RWPE2 (cell line): ENCODE data around the gene TCF23.

ENCODE experiments used
- ATAC-seq: fragments of 200-7000 bp; cut with Tn5 transposase; 3 replicates; pipeline ENCODE4 v1.9.1; 2021; ENCODE audit warnings: low read depth
- DNase-seq: peaks from one replicate; pipeline ENCODE4 v3.0.0-alpha.2; 2020; ENCODE audit warnings: low spot score
- H3K27ac ChIP-seq: fragments of 450-650 bp; 2 replicates; pipeline ENCODE4 v1.5.1; 2017; ENCODE audit warnings: mild to moderate bottlenecking; ENCODE audit not compliant: poor library complexity, severe bottlenecking
- H3K27me3 ChIP-seq: fragments of 250-450 bp; sonication (Bioruptor Pico); 2 replicates; pipeline ENCODE4 v1.5.1; 2021; ENCODE audit warnings: mild to moderate bottlenecking, moderate library complexity; ENCODE audit not compliant: insufficient read depth, poor library complexity, severe bottlenecking
- H3K36me3 ChIP-seq: fragments of 250-450 bp; sonication (Bioruptor Pico); 2 replicates; pipeline ENCODE4 v1.5.1; 2020; ENCODE audit warnings: low read depth, mild to moderate bottlenecking, moderate library complexity
- H3K4me1 ChIP-seq: fragments of 250-450 bp; sonication (Bioruptor Pico); 2 replicates; pipeline ENCODE4 v1.5.1; 2021; ENCODE audit warnings: mild to moderate bottlenecking, moderate library complexity; ENCODE audit not compliant: insufficient read depth, poor library complexity, severe bottlenecking
- H3K4me3 ChIP-seq: fragments of 250-450 bp; sonication (Bioruptor Pico); 2 replicates; pipeline ENCODE4 v1.5.1; 2021; ENCODE audit warnings: mild to moderate bottlenecking, moderate library complexity; ENCODE audit not compliant: severe bottlenecking
- H3K9me3 ChIP-seq: fragments of 250-450 bp; sonication (Bioruptor Pico); 2 replicates; pipeline ENCODE4 v1.5.1; 2021; ENCODE audit warnings: mild to moderate bottlenecking, moderate library complexity; ENCODE audit not compliant: severe bottlenecking
- CTCF ChIP-seq: fragments of 450-650 bp; IDR thresholded peaks from one replicate; pipeline ENCODE4 v1.5.1; 2017; ENCODE audit warnings: mild to moderate bottlenecking, moderate library complexity; ENCODE audit not compliant: poor library complexity, severe bottlenecking

TCF23 gene

GRCh38 chr2:27148801-27149439, at the start of gene TCF23:
Gene TCF23 (plus strand): TSS chr2:27149004. CDS start chr2:27149134, 130 bp downstream.
- H3K4me1 ChIP-seq = no peaks in the 10 kb centered on the region
- ATAC-seq (no peak), DNase-seq (no peak)
- H3K27ac ChIP-seq = no peak within 1 kb of the TSS
- TF ChIP-seq CTCF = no peak
- no peaks in the 10 kb centered on the region for H3K36me3 ChIP-seq
- no peak within 1 kb of the TSS for H3K4me3 ChIP-seq
- no peaks in the 10 kb centered on the region for H3K27me3 ChIP-seq
- H3K9me3 ChIP-seq = no peaks in the 10 kb centered on the region

GRCh38 chr2:27099334-27099955, 49.4 kb upstream of the TCF23 start:
- Histone ChIP-seq H3K27ac (no peak overlapping the region), H3K27me3 (no peaks in the 10 kb centered on the region), H3K36me3 (no peaks in the 10 kb centered on the region), H3K9me3 (no peaks in the 10 kb centered on the region), H3K4me3 (no peak overlapping the region), H3K4me1 (no peaks in the 10 kb centered on the region)
- ATAC-seq = no peak
- no peak for TF ChIP-seq CTCF
- DNase-seq = no peak

GRCh38 chr2:27100036-27100435, 48.8 kb upstream of the TCF23 start:
- Histone ChIP-seq H3K27ac (no peak overlapping the region), H3K36me3 (no peaks in the 10 kb centered on the region), H3K4me1 (no peaks in the 10 kb centered on the region), H3K4me3 (no peak overlapping the region), H3K27me3 (no peaks in the 10 kb centered on the region), H3K9me3 (no peaks in the 10 kb centered on the region)
- ATAC-seq (no peak), DNase-seq (no peak)
- no peak for TF ChIP-seq CTCF

GRCh38 chr2:27102329-27102728, 46.5 kb upstream of the TCF23 start:
- H3K9me3 ChIP-seq = no peaks in the 10 kb centered on the region
- H3K27me3 ChIP-seq = no peaks in the 10 kb centered on the region
- no peak overlapping the region for H3K27ac ChIP-seq
- H3K4me1 ChIP-seq = no peaks in the 10 kb centered on the region
- no peaks in the 10 kb centered on the region for H3K36me3 ChIP-seq
- H3K4me3 ChIP-seq = no peak overlapping the region
- no peak for DNase-seq
- no peak for TF ChIP-seq CTCF
- no peak for ATAC-seq

GRCh38 chr2:27105981-27106380, 42.8 kb upstream of the TCF23 start:
- ATAC-seq = no peak
- Histone ChIP-seq H3K36me3 (no peaks in the 10 kb centered on the region), H3K9me3 (no peaks in the 10 kb centered on the region), H3K4me1 (no peaks in the 10 kb centered on the region), H3K4me3 (no peak overlapping the region), H3K27ac (no peak overlapping the region), H3K27me3 (no peaks in the 10 kb centered on the region)
- no peak for TF ChIP-seq CTCF
- no peak for DNase-seq
